ENCODE data around the gene PTPN13.

Gene PTPN13

GRCh38 chr4:86592553-86593249 is 1.4 kb upstream of the PTPN13 start:
- no peak for DNase-seq (ENCODE audit: low read depth in 2 of 2)

DNA sequence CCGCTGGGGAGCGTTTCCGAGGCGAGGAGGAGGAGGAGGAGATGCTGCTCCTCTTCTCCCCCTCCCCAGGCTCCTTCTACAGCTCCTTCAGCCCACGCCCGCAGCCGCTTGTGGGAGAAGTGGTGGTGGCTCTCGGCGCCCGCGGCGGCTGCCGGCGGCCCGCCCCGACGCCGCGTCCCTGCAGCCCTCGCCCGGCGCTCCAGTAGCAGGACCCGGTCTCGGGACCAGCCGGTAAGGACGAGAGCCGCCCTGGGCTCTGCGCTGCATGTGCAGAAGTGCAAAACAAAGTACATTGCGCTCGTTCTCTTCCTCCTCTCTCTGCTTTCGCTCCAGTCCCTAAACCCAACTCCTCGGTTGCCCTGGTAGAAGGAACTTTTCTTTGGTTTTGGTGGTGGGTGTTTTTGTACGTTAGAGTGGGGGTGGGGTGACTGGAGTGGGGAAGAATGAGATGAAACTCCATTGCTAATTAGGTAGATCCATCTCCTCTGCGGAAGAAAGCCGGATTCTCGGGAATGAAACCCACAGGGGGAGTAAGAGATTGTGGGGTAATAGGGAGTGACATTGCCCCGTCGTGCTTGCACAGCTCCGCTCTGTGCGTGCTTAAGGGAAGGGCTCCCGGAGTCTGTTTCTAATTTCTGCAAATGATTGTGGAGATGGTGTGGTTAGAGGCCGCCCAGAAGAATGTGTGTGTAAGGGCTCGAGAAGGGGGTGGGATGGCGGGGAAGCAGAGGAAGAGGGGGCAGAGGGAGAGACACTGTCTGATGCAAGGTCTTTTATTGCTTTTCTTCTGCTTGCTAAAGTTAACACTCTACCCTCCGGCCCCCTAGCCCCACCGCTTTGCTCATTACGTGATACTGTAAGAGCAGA is 677 bp downstream of the PTPN13 start:
- DNase-seq (ENCODE audit: low read depth in 2 of 2) = no peak

GRCh38 chr4:86595426-86595805 is 1.3 kb downstream of the PTPN13 start:
- no peak for DNase-seq (ENCODE audit: low read depth in 2 of 2)

DNA sequence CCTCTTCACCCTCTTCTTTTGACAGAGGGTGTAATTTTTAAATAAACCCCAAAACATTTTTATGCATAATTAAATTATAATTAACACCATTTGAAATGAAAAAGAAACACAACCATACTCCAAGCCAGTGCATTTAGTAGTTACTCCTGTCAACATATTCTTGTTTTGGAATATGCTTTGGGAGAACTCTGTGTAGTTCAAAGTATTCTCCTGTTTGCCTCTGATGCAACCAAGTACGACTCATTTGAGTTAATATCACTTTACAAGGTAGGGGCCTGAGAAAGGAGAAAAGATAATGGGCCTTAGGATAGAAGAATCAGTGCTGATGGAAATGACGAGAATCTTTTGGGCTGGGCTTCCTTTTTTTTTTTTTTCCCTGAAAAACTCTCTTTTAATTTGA is 2.7 kb downstream of the PTPN13 start:
- DNase-seq (ENCODE audit: low read depth in 2 of 2) = no peak

- DNase-seq (ENCODE audit: low read depth in 2 of 2) = no peak
These were observed 6.0 kb downstream of the PTPN13 start for GRCh38 chr4:86600007-86600653.

DNA sequence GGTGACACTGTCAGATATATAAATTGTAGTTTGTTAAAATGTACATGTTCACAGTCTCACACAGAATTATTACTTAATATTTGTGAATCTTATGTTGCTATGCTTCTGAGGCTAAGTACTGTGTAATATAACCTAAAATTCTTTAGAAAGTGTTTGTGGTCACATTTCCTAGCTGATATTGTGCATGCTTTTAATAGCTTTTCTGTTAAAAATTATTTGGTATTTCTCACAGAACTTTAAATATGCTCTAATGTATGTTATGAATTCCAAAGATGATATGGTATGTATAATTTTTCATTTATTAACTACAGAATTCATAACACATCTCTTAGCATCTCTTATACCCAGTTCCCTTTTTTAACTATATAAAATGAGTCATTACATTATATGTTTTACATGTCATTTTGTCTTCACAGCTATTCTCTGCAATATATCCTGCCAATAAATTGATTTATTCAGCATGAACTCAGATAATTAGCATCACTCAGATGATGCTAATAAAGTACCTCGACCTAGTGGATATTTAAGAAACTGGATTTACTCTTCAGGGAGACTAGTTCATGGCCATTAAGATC is 9.3 kb downstream of the PTPN13 start:
- DNase-seq (ENCODE audit: low read depth in 2 of 2) = no peak

DNA sequence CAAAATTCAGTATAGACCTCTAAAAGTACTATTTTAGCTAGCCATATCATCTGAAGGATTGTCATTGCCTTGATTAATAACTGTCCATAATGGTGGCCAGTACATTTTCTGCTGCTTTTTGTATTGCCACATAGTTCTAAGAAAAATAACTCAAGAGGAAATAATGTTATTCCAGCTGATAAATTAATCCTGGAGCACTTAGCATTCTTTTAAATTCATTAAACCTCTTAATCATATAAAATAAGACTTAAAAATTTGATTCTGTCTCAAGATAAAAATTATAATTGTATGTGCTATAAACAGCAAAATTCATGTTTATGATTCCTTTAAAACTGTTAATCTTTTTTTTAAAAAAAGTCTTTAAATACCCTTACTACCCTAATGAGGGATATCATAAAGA is 12.7 kb downstream of the PTPN13 start:
- no peak for DNase-seq (ENCODE audit: low read depth in 2 of 2)

GRCh38 chr4:86608757-86609375 is 14.8 kb downstream of the PTPN13 start:
- DNase-seq (ENCODE audit: low read depth in 2 of 2) = no peak

- DNase-seq (ENCODE audit: low read depth in 2 of 2) = no peak
These were observed 17.6 kb downstream of the PTPN13 start for GRCh38 chr4:86611757-86612156.

DNA sequence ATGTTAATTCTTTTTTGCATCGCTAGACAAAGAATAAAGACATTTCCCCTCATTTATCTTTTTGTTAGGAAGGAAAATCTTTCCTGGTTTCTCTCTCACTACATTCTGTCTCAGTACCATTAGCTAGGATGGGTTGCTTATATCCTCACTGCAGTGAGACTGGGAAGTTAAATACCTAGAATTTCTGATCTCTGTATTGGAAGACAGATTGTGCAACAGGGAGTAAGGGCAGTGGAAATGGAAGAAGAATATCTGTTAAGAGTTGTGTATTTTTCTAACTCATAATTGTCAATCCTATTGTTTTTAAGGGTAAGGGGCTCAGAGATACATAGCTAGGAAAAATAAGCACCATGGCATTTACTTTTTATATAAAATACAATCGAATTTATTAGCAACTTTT is 19.6 kb downstream of the PTPN13 start:
- DNase-seq (ENCODE audit: low read depth in 2 of 2) = no peak

GRCh38 chr4:86614865-86615264 is 20.8 kb downstream of the PTPN13 start:
- DNase-seq (ENCODE audit: low read depth in 2 of 2) = no peak

DNA sequence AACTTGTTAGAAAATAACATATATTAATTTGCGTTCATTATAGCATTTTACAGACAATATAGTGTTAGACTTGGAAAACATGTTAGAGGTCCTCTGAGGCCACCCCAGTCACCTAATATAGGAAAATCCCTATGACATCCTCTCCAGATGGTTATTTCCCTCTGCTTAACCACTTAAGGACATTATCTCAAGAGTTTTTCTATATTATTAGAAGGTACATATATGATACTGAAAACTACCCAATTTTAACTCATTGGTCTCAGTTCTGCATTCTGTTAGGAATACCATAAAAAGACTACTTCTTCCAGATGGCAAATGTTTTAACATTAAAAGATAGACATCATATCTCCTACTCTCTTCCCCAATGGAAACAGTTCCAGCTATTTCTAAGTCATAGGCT is 21.4 kb downstream of the PTPN13 start:
- DNase-seq (ENCODE audit: low read depth in 2 of 2) = no peak

GRCh38 chr4:86619656-86620055 is 25.5 kb downstream of the PTPN13 start:
- no peak for DNase-seq (ENCODE audit: low read depth in 2 of 2)

DNA sequence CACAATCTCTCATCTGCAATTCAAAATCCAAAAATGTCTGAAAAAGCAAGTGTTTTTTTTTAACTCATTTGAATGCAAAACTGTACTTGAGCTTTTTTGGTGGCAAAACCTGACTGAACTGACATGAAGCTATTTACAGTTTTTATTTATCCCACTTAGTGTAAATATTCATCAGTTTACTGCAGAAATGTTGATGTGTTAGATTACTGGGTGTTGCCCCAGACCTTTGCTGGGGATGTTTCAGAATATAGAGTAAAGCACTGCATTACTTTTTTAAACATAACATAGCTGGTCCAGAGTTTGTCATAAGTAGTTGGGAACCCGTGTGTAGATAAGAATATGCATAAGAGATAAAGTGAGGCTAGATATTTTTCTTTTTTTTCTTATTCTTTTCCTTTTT is 27.3 kb downstream of the PTPN13 start:
- no peak for DNase-seq (ENCODE audit: low read depth in 2 of 2)

DNA sequence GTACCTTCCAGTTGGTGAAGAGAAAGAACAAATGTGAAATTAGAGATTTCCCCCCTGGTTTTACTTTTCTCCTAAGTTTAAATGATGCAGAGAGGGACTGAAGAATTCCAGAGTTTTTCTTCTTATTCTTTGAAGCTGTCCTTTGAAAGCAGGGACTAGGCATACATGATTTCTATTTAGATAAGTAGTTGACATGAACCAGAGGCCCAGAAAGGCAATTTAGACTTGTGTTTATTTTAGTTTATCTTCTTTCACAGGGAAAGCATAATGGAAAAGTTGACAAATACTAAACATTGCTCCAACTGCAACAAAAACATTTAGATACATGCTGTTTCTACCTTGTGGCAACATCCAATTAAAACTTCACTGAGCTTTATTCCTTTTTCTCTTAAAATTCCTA is 32.0 kb downstream of the PTPN13 start:
- no peak for DNase-seq (ENCODE audit: low read depth in 2 of 2)

GRCh38 chr4:86627462-86628135 is 33.5 kb downstream of the PTPN13 start:
- DNase-seq (ENCODE audit: low read depth in 2 of 2) = no peak

GRCh38 chr4:86630629-86631028 is 36.5 kb downstream of the PTPN13 start:
- no peak for DNase-seq (ENCODE audit: low read depth in 2 of 2)

DNA sequence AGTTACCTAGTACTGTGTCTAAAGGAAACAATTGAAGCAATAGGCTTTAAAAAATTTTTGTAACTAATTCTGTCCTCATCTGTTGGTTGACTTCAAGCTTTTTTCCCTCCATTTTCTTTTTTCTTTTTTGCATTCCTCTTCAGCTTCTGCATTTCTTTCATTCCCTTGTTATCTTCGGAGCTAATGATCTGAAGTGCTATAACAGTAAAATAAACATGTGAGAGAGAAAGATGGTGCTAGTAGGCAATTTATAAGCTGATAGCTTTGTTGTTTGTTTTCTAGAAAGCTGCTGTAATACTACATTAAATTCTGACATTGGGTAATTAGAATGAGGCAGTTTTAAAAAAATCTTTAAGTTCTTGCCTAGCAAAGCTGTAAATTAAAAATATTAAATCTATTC is 37.1 kb downstream of the PTPN13 start:
- no peak for DNase-seq (ENCODE audit: low read depth in 2 of 2)

DNA sequence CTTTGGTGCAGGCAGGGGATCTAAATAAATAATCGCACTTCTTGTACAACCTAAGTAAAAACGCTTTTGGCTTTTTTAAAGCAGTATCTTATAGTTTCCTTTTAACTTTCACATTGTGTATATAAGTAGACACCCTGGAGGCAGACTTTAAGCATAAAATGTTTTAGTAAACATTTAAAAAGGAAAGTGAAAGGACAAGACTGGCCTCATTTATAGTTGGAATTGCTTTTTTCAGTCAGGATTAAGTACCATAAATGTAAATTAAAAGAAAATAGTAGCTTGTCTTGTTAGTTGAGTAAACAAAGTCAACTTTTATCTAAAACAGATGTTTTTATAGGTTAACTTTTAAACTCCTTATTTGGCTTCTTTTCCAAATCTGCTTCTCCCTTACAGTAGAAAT is 39.7 kb downstream of the PTPN13 start:
- no peak for DNase-seq (ENCODE audit: low read depth in 2 of 2)

DNA sequence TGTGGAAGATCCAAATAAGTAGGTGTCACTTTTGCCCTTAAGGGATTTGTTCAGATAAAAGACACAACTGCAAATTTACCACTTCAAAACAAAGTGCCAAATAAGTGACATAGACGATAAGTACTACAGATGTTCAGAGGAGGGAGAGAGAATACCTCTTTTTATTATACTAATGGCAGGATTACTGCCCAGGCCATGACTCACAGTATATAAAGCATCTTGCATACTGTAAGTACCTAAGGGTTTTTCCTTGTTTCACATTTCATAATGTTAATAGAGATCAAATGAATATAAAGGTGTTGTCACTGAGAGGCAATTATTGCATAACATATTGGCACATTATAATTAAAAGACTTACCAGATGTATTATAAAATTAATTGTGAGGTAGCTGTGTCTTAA is 46.4 kb downstream of the PTPN13 start:
- no peak for DNase-seq (ENCODE audit: low read depth in 2 of 2)

- DNase-seq (ENCODE audit: low read depth in 2 of 2) = no peak
These were observed 47.5 kb downstream of the PTPN13 start for GRCh38 chr4:86641516-86642090.

Measured in stimulated activated CD8-positive, alpha-beta memory T cell treated with anti-CD3 and anti-CD28 coated beads, Interleukin-15, amount 100 ng/mL, for 48 hours (primary cell).